LNCAP (cell line): Measurements from ENCODE around the gene ATXN3L.

ENCODE experiments used
- CTCF ChIP-seq: fragments of 450-650 bp; IDR thresholded peaks from 2 replicates; pipeline ENCODE4 v1.5.1; 2017; ENCODE audit warnings: mild to moderate bottlenecking

ATXN3L gene

GRCh38 chrX:13285693-13286092, 34.2 kb downstream of the ATXN3L start:
- no peak for TF ChIP-seq CTCF

- TF ChIP-seq CTCF, result no peak
Measured at GRCh38 chrX:13285229-13285628, 34.6 kb downstream of the ATXN3L start.

- TF ChIP-seq CTCF, result no peak
Measured at GRCh38 chrX:13284570-13284969, 35.3 kb downstream of the ATXN3L start.

- TF ChIP-seq CTCF, result no peak
Measured at GRCh38 chrX:13283950-13284546, 35.8 kb downstream of the ATXN3L start.

GRCh38 chrX:13283512-13283911, 36.3 kb downstream of the ATXN3L start:
- TF ChIP-seq CTCF, result no peak

- no peak for TF ChIP-seq CTCF
Measured at GRCh38 chrX:13281289-13281688, 38.6 kb downstream of the ATXN3L start.

GRCh38 chrX:13279279-13280018, 40.4 kb downstream of the ATXN3L start:
- TF ChIP-seq CTCF, result no peak

- TF ChIP-seq CTCF, result no peak
Measured at GRCh38 chrX:13277539-13277938, 42.3 kb downstream of the ATXN3L start.
